ENCODE measurements around the gene CASR.

Gene CASR

DNA sequence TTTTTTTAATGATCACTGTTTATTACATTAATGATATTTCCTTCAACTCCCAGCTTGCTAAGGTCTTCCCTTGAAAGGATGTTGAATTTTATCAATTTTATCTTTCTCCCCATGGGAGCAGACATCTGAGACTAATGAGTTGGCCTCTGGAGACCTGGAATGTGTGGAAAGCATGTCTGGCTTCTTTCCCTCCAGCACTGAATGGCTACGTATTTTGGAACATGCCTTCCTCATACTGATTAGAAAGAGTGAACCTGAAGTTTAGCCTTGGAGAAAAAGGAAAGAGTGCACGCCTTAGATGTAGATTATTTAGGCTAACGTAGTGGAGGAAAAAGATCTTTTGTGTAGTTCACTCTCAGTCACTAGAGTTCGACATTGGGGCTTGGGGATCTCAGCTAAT lies 25.1 kb downstream of the CASR start:
- TF ChIP-seq, protein P1, sequence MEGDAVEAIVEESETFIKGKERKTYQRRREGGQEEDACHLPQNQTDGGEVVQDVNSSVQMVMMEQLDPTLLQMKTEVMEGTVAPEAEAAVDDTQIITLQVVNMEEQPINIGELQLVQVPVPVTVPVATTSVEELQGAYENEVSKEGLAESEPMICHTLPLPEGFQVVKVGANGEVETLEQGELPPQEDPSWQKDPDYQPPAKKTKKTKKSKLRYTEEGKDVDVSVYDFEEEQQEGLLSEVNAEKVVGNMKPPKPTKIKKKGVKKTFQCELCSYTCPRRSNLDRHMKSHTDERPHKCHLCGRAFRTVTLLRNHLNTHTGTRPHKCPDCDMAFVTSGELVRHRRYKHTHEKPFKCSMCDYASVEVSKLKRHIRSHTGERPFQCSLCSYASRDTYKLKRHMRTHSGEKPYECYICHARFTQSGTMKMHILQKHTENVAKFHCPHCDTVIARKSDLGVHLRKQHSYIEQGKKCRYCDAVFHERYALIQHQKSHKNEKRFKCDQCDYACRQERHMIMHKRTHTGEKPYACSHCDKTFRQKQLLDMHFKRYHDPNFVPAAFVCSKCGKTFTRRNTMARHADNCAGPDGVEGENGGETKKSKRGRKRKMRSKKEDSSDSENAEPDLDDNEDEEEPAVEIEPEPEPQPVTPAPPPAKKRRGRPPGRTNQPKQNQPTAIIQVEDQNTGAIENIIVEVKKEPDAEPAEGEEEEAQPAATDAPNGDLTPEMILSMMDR (IDR thresholded peaks at IDR 0.05; ENCODE audit: control extremely low read depth, extremely low read depth, low read depth, missing control alignments): no peak
- ChIA-PET POLR2A (no interaction called here), CTCF (no interaction called here)
- no peak for DNase-seq (ENCODE audit: extremely low spot score)

DNA sequence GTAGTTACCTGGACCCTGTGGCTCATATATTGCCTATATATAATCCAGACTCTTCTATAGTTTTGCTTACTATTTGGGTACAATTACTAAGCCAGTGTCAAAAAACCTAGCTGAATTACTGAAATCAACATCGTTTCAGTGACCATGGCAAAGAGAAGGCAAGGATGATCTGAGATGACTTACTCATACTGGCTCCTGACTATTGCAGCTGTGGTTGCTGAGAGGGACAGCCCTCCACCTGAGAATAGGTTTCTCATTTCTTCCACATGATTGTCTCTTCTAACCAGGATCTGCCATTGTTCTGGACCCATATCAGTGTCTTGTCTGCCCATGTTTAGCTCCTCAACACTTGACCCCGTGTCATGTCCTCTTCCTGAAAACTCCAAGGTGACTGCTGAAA lies 30.2 kb downstream of the CASR start:
- DNase-seq (ENCODE audit: extremely low spot score): no peak
- POLR2A ChIA-PET: no interaction called here
- TF ChIP-seq, protein P1 (IDR thresholded peaks at IDR 0.05; ENCODE audit: control extremely low read depth, extremely low read depth, low read depth, missing control alignments): no peak
- CTCF ChIA-PET: no interaction called here

DNA sequence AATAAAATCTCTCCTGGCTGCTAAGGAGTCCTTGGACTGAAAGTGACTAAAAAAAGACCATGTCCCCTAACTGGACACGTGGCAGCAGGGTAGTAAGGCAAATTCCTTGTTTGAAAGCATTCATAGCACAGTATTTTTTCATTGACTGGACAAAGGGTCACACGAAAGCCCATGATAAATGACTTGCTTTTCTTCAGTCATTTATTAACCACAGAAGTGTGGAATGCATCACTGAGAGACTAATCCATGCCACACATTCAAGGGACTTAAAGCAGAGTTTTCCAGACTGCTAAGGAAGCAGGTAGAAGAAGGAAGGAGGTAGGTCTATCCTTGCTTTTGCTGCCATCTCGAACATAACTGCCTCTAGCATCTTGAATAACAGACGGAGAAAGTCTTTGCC lies 31.2 kb downstream of the CASR start:
- DNase-seq (ENCODE audit: extremely low spot score): no peak
- POLR2A ChIA-PET: no interaction called here
- TF ChIP-seq, protein P1 (IDR thresholded peaks at IDR 0.05; ENCODE audit: control extremely low read depth, extremely low read depth, low read depth, missing control alignments): no peak
- CTCF ChIA-PET: interaction anchor here (1.2 to 1.6 kb wide), 2 partner anchors 10 to 11 kb away, joined by 3 read pairs; no protein-coding TSS in a partner anchor

DNA sequence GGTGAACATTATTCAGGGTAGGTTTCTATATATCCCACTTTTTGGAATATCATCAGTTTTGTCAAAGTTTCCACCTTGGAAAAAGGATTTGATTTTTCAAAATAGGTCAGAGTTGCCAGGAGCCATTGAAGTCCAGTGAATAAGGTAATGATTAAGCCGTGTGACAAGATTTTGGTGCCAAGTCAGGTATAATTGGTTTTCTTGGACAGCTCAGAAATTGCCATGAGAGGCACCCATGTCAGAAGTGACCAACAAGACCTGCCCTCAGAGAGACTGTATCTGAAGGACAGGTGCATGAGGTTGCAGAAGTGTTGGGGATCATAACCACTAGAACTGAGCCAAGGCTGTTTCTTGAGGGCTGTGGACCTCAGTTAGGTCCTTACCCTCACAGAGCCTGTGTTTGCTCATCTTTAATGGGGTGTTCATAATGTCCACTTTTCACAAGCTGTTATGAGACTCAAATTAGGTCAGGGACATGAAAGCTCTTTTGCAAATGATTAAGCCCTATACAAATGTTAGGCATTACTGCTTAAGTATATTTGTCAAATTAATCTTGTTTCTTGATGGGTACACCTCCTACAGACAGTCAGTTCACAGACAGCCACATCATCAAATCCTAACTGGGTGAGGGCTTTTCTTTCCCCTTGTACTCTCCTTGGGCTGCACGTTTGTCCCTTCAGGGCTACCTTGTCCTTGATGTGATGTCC lies 32.3 kb downstream of the CASR start:
- ChIA-PET CTCF (interaction anchor here (0.9 to 1.6 kb wide), 3 partner anchors 10 to 115 kb away, joined by 3 read pairs; no protein-coding TSS in a partner anchor), POLR2A (no interaction called here)
- DNase-seq (ENCODE audit: extremely low spot score): no peak
- TF ChIP-seq, protein P1 (IDR thresholded peaks at IDR 0.05; ENCODE audit: control extremely low read depth, extremely low read depth, low read depth, missing control alignments): no peak

DNA sequence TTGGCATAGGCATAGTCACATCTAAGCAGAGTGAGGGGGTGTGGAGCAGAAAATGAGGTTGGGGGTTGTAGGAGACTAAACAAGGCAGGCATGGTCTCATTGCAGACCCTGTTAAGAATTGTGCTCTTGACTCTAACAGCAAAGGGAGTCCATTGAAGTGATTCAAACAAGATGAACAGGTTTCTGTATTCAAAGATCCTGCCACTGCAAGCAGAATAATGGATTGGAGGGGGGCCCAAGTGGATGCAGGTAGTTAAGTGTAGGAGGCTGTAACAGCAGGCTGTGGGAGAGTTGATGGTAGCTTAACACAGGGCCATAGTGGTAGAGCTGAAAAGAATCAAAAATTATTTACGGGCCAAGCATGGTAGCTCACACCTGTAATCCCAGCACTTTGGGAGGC lies 34.4 kb downstream of the CASR start:
- TF ChIP-seq, protein P1 (IDR thresholded peaks at IDR 0.05; ENCODE audit: control extremely low read depth, extremely low read depth, low read depth, missing control alignments): no peak
- ChIA-PET POLR2A (no interaction called here), CTCF (interaction anchor here (1.0 kb wide), 3 partner anchors 22 to 672 kb away, joined by 3 to 4 read pairs (median 4); partner anchors contain the start of gene POLQ)
- DNase-seq (ENCODE audit: extremely low spot score): no peak

DNA sequence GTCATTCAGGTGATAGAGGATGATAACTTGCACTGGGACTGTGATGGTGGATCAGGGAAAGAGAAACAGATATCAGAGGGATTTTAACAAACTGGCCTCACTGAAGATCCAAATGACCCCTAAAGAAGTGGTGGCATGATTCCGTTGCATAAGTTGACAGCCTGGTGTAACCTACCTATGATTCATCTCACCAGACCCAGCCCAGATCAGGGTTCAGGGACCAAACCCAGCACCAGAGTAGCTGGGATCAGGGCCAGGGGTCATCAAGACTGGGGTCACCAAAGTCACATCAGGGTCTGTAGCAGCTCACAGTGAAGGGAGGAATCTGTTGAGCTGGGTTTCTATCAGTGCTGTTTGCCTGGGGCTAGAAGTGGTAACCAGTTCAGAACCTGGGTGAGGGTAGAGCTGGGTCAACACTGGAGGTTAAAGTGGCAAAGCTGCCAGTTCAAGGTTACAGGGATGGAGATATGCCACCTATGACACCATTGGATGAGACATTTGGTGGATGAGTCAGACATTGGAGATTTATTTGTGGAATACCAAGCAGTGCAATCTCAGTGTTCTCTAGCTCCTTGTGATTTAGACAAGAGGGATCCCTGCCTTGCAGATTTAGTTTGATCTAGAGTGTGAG lies 35.9 kb downstream of the CASR start:
- TF ChIP-seq, protein P1 (IDR thresholded peaks at IDR 0.05; ENCODE audit: control extremely low read depth, extremely low read depth, low read depth, missing control alignments): no peak
- CTCF ChIA-PET: interaction anchor here (1.4 kb wide), 1 partner anchor 14 kb away, joined by 5 read pairs; no protein-coding TSS in a partner anchor
- POLR2A ChIA-PET: no interaction called here
- no peak for DNase-seq (ENCODE audit: extremely low spot score)
